HG02623 (cell line): ENCODE results near the gene RASSF3.
"Not testable (repeated sequence)": the region's sequence is repeated elsewhere in the genome, so short reads cannot be mapped to it uniquely, and the experiment has no call there.

Experiments
- ATAC-seq: cut with Tn5 transposase; IDR thresholded peaks from one replicate; pipeline ENCODE4 v1.9.1; 2021; ENCODE audit warnings: moderate library complexity; ENCODE audit not compliant: unreplicated experiment

Gene RASSF3

DNA sequence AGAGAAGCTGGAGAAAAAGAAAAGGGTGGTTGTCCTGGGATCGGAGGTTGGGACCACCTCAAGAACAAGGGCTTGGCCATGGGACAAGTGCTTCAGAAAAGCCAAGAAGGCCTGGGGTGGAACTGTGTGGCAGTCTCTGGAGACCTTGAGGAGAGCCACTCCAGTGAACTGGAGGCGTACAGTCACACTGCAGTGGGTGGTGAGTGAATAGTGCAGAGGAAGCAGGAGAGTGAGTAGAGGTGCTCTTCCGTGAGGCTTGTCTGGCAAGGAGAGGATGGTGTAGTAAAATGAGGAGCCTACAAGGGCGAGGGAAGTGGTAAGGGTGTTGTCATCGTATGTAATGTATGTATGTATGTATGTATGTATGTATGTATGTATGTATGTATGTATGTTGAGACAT lies 20.9 kb downstream of the RASSF3 start:
- ATAC-seq = peak; percentile 73

DNA sequence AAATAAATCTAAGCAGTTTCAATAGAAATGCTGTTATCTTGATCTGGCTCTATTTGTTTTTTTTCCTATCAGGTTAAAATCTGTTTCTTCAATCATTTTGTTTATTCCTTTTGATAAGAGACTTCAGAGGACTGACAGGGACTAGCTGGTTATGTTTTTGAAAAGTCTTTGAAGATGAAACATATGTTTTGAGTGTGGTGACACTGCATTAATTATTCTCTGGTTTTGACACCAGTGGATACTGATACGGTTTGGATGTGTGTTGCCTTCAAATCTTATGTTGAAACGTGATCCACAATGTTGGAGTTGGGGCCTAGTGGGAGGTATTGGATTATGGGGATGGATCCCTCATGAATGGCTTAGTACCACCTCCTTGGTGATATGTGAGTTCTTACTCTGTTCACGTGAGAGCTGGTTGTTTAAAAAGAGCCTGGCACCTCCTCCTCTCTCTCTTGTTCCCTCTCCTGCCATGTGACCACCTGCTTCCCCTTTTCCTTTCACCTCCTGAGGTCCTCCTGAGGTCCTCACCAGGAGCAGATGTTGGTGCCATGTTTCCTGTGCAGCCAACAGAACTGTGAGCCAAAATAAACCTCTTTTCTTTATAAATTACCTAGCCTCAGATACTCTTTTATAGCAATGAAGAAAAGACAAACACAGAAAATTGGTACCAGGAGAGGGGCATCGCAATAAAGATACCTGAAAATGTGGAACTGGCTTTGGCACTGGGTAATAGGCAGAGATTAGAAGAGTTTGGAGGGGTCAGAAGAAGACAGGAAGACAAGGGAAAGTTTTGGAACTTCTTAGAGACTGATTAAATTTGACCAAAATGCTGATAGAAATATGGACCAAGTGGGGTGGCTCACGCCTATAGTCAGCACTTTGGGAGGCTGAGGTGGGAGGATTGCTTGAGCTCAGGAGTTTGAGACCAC lies 23.0 kb downstream of the RASSF3 start:
- ATAC-seq = no peak

DNA sequence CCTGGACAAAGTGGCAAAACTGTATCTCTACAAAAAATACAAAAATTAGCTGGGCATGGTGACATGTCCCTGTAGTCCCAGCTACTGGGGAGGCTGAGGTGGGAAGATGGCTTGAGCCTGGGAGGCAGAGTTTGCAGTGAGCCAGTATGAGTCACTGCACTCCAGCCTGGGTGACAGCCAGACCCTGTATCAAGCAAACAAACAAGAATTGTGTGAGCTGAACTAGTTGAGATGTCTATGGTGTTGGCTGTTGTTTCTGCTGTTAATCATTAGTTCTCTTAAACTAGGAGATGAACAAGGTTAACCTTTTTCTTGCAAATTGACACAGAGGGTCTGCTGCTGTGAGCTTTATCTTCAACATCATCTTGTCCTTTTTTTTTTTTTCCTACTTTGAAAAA lies 23.6 kb downstream of the RASSF3 start:
- no peak for ATAC-seq

DNA sequence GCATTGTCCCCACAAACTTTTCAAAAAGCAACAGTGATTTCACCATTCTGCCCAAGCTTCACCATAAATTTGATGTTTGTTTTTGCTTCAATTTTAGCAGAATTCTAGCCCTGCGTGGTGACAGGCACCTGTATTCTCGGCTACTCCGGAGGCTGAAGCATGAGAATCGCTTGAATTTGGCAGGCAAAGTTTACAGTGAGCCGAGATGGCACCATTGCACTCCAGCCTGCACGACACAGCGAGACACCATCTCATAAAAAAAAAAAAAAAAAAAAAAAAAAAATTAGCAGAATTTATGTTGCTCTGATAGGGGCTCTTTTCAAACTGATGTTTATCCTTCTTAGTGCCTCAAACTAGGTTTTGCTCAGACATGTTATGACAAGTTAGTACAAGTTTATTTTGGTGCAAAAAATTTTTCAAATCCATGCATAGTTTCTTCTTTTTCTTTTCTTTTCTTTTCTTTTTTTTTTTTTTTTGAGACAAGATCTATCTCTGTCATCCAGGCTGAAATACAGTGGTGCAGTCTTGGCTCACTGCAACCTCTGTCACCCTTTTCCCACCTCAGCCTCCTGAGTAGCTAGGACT lies 24.3 kb downstream of the RASSF3 start:
- ATAC-seq = no peak

DNA sequence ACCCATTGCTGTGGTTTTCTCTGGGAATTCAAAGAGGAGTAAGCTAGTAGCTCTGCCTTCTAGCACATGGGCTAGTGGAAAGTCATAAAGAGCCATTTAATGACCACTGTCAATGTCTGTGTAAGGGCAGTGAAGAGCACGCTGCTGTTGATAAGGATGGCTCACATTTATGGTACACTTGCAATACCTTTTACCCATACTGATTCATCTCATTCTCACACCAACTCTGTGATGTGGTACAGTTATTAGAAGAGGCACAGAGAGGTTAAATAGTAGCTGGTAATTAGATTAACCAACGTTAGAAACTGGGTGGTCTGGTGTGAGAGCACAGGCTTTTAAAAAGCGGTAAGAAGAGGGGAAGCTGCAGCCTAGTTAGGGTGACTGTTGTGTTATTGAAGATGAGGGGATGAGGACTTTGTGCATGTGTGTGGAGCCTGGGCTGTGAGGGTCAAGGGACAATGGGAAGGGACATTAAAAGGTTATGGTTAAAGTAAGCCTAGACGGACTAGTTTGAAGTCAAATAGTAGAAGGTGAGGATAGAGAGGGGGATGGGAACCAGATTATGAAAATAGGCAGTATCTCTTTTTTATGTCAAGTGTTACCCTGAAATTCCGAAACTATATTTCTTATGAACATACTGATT lies 25.2 kb downstream of the RASSF3 start:
- ATAC-seq = no peak

DNA sequence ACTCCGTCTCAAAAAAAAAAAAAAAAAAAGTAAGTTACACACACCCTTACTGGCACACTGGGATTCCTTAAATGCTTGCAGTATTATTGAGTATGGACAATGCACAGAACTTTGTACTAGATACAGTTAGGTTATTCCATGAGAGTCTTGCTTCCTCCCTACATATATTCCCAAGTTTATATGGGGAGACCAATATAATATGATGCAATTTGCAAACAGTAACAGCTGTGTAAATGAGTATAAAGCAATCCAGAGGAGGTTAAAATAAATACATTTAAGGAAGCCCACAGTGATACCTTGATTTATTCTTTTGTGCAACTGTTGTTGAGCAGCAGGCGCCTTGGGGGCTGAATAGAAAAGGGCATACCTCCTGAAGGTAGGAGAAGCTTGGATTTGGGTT lies 26.6 kb downstream of the RASSF3 start:
- no peak for ATAC-seq

DNA sequence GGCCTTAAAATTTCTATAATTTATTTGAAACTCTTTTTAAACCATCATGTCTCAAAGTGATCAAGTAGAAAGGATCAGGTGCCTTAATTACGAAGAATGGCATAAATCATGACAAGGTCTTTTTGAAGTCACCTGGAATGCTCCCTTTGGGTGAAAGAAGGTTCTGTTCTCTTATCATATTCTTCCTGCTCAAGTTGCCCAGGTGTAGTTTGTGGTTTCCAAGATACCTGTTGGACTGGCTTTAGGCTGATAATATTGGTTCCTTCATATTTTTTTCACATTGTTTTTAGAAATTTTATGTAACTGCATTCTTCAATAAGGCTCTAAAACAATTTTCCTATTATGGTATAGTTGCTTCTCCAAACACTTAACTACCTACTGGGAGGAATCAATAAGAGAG lies 29.2 kb downstream of the RASSF3 start:
- no peak for ATAC-seq

DNA sequence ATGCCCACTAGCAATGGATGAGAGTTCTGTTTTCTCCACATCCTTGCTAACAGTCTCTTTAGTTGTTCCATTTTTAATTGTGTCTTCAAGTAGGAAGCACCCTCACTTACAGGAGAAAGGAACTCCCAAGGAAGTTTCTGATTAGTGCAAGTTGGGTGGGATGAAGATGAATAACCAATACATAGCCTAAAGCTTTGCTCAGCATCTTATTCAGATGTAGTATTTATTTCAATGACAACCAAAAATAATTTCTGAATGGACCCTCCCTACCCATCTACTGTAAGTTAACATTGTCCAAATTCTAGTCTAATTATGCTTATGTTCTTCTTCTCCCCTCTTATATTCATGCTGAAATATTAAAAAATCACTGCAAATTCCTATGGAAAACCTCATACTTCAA lies 36.0 kb downstream of the RASSF3 start:
- no peak for ATAC-seq

DNA sequence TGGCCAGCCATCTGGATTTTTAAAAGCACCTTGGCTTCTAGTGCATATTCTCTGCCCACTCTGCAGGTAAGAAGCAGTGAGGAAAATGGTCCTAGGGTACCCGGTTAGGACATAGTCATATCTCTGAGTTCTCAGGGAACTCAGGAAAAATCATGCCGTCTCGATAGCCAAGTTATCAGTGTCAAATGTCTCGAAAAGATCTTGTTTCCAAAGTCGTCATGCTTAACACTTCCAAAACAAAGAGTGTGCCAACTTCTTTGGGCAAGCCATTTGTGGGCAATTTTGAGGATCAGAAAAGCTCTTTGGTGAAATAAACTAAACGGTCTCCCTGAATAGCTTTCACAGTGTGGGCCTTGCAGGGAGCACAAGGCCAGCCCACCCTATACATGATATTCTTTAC lies 39.2 kb downstream of the RASSF3 start:
- ATAC-seq = no peak

DNA sequence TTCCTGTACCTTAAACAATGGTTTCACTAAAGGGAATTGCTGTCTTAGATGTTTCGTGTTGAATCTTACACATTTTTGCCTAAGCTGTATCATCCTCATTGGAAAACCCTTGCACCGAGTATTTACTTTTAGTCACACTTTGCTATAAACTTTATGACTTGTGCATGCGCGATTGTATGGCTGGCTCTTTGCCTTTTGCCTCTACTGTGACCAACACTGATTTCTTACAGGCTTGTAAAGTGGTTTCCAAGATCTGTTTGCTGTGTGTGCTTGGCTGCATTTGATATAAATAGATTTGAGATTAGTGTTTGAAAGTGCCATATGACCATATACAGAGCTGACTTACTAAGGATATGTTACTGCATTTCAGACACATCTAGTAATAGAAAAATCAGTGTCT lies 40.5 kb downstream of the RASSF3 start:
- ATAC-seq = no peak

DNA sequence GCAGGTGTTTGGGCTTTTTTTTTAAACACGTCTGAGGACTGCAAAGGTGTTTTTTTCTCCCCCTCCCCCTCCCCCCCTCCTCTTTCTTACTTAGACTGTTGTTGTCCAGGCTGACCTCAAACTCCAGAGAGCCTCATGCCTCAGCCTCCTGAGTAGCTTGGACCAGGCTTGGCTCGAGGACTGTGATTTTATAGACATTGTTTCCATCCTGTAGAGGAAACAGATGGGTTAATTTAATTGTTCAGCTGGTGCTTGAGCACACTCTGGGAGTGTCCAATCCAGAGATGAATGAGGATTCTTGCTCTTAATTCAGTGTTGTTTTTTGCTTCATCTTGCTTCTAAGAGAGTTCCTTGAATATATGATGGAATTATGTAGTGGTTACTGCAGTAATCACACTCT lies 42.1 kb downstream of the RASSF3 start:
- no peak for ATAC-seq

DNA sequence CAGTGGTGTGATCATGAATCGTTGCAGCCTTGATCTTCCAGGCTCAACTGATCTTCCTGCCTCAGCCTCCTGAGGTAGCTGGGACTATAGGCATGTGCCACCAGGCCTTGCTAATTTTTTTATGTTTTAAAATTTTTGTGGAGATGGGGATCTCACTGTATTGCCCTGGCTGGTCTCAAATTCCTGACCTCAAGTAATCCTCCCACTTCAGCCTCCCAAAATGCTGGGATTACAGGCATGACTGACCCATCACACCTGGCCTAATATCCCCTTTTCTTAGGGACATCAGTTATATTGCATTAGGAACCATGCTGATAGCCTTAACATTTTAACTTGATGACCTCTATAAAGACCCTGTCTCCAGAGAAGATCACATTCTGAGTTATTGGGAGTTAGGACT lies 42.8 kb downstream of the RASSF3 start:
- no peak for ATAC-seq

DNA sequence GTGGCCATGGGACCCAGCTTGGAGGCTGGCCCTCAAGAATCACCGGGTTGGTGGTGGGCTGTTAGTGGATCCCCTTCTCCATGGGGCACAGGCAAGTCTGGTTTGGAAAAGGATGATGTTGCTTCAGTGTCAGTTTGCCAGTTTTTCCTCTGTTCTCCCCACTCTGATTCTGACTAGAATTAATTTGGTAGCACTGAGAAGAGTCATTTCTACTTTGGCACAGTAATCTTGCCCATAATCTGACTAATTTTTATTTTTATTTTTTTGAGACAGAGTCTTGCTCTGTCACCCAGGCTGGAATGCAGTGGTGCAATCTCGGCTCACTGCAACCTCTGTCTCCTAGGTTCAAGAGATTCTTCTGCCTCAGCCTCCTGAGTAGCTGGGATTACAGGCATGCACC lies 43.6 kb downstream of the RASSF3 start:
- not testable (repeated sequence) for ATAC-seq

DNA sequence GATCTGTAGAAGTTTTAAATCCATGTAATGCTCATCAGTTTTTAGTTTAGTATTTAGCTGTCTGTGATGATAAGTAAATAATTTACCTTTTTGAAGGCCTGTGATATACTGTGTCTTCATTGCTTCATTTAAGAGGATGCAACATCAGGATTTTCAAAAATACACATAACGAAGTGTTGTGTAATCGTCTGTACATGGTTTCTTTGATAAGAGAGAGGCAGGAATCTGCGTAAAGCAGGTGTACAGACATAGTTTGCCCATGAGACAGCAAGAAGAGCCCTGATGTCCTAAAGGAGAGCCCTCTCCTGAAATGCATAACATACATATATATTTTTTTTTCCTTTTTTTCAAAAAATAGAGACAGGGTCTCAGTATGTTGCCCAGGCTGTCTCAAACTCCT lies 44.8 kb downstream of the RASSF3 start:
- no peak for ATAC-seq

DNA sequence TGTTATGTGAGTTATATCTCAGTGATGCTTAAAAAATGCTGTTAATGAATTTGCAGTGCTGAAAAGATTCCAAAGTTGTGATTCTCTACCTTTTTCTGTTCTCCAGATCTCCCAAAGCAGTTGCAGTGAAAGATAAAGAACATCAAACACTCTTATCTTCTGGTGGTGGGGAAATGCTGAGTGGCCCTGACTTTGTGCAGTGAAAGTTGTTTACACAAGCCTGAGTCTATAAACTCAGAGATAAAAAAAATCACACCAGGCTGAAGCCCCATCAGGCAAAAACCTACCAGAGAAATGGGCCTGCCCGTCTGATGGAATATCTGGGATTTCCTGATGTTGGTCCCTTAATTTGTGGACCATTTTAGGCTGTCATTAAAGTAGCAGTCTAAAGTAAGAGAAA lies 46.1 kb downstream of the RASSF3 start:
- no peak for ATAC-seq

DNA sequence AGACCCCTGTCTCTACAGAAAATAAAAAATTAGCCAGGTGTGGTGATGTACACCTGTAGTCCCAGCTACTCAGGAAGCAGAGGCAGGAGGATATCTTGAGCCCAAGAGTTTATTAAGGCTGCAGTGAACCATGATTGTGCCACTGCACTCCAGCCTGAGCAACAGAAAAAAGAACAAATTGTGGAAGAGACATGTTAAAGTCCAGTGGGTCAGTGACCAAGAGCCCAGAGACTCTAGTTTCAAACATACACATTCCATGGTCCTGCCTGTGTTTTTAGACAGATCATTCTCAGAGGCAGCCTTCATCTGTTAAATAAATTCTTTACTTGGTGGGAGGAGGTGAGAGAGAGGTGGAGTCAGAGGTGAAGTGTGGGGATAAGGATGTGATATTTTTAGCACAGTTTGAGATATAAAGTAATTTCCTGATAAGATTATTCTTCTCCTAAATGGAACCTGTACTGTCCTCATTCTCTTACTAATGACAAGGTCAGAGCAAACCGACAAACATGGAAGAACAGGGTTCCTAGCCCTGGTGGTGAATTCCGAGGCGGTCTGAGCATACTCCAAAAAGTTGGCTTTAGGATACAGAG lies 48.7 kb downstream of the RASSF3 start:
- no peak for ATAC-seq

DNA sequence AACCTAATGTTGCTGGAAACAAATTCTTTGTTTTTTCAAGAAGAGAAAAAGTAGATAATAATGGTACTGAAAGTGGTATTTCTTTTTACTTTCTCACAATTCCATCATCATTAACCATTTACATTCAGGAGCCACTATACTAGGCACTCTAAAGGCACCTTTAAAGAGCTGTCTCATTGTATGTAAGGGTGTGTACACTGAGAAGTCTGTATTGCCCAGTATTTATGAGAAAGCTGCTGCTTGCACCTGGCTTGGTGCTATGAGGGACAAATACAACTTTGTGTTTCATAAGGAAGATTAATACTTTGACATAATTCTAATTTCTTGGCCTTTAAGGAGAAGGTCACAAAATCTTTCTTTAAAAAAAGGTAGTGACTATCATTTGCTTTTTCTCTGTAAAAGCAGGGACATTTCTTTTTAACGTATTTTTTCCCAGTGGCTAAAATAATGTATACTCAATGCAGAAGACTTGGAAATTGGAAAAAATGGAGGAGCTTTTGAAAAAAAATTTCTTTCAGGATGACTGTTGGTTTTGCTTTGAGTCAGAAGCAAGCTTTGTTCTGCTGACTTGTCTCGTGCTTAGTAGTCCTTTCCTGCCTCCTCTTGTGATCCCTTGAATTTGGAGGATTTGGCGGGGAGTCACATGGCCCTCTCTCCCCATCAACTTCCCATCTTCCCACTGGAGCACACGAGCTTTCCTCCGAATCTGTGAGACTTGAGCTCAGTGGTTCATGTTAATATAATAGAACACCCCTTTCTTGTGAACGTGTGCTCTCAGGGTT lies 50.1 kb downstream of the RASSF3 start:
- peak; percentile 40 for ATAC-seq

DNA sequence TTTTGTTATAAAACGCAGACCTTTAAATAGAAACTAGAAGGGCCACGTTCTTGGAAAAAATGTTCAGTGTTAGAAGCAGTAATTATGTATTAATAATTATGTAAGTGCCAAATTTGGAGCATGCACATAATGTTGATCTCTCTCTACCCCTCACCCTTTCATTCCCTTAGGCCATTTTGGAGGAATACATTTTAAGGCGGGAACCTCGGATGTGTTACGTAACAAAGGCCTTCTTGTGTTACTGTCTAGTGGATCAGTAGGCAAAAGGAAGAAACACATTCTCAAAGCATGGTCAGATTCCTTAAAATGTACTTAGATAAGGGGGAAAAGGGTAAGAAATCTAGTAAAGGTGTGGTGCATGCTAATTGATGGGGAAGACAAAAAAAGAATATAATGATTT lies 52.7 kb downstream of the RASSF3 start:
- no peak for ATAC-seq

DNA sequence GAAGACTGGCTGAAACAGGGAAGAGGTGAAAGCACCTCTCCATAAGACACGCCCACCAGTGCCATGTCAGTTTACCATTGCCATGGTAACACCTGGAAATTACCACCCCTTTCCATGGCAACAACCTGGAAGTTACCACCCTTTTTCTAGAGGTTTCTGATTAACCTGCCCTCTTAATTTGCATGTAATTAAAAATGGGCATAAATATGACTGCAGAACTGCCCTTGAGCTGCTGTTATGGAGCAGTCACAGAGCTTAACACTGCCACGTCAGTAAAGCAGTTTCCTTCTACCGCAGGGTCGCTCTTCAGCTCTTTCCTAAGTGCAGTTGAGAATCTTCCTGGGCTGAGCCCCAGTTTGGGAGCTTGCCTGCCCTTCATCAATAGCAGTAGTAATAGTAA lies 55.2 kb downstream of the RASSF3 start:
- peak; percentile 41 for ATAC-seq

DNA sequence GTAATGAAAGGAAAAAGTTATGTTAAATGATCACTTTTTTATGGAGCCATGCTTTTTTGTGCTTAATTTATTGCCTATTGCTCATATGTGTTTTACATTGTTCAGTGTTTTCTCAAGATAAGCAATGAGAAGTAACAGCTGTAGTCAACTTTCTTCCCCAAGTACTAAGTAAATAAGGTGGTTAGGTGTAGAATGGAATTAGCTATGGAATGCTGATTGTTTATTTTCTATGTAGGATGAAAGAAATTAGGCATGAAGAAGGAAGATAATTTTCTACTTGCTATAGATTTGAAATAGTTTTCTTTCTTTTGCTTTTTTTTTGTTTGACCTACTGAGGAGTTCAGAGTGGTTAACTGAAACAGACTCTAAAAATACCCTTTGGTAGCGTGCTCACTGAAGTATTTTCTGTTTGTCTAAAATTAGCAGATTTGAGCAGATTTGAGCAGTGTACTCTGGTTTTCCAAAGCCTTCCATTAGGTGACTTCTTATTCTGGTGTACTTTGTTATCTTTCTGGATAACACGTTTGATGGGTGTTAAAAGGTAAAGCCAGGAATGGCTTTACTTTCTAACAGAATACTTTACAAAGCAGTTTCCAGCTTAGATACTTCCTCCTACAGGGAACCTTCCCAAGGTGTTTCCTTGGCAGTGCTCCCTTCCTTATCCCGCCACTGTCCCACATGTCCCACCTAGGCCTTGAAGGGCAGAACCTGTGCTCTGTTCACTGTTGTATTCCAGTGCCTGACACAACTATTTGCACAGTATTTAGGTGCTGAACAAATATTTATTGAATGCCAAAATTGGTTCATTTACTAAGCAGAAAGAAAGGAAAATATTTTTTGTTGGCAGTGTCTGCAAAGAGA lies 56.0 kb downstream of the RASSF3 start:
- peak; percentile 34 for ATAC-seq
